Heart right ventricle (tissue), 16 donors: ENCODE measurements around the gene FCER2. TPM values are rescaled to one million over a fixed set of nuclear protein-coding genes. Genes with fewer than 3 reads are reported as not detected.
A peak's percentile ranks its signal among the peaks of the same experiment; 100 is the strongest.

Experiments used
- ATAC-seq, 8 donors: fragments of 200-7000 bp; cut with Tn5 transposase; one replicate each; pipeline ENCODE4 v1.9.1; 2020; ENCODE audit warnings: mild to moderate bottlenecking in 8 of 8, moderate library complexity in 8 of 8, moderate number of reproducible peaks in 1 of 8
- DNase-seq, 2 donors: peaks; one replicate each; pipeline ENCODE4 v3.0.0-alpha.2; 2020
- H3K27ac ChIP-seq, 10 donors: fragments of 200-600 bp; sonication (generic) in 2 of 10; one replicate each; pipeline versions ENCODE4 v1.5.0 to v1.8.0; 2020 to 2022; ENCODE audit warnings: mild to moderate bottlenecking in 3 of 10
- H3K27me3 ChIP-seq, 7 donors: fragments of 200-600 bp; one replicate each; pipeline ENCODE4 v1.8.0; 2021 to 2022; ENCODE audit warnings: mild to moderate bottlenecking in 2 of 7
- H3K36me3 ChIP-seq, 9 donors: fragments of 200-600 bp; sonication (generic) in 1 of 9; one replicate each; pipeline versions ENCODE4 v1.5.0 to v1.8.0; 2020 to 2022; ENCODE audit warnings: mild to moderate bottlenecking in 2 of 9
- H3K4me1 ChIP-seq, 9 donors: fragments of 200-600 bp; sonication (generic) in 1 of 9; one replicate each; pipeline versions ENCODE4 v1.5.0 to v1.8.0; 2020 to 2022; ENCODE audit warnings: mild to moderate bottlenecking in 4 of 9
- H3K4me3 ChIP-seq, 10 donors: fragments of 200-600 bp; sonication (generic) in 2 of 10; one replicate each; pipeline versions ENCODE4 v1.5.0 to v1.8.0; 2020 to 2022; ENCODE audit warnings: mild to moderate bottlenecking in 7 of 10, moderate library complexity in 2 of 10
- H3K9me3 ChIP-seq, 11 donors: fragments of 200-600 bp in 10 of 11; sonication (generic) in 2 of 11; one replicate each; pipeline versions ENCODE4 v1.5.0 to v1.8.0; 2013 to 2022; ENCODE audit warnings: mild to moderate bottlenecking in 2 of 11, control low read depth in 1 of 11, moderate library complexity in 1 of 11
- WGBS, 2 donors: extraction: QIAGEN DNeasy Blood & Tissue Kit; methylation state at CpG; one replicate each; pipeline ENCODE4 v1.1.7; 2013; ENCODE audit warnings: inconsistent platforms in 1 of 2; 5-methylcytosine and 5-hydroxymethylcytosine counted together
- intact Hi-C, 10 donors: fragments of 100-400 bp; cut with DNase I; formaldehyde crosslinking; loops; one replicate each; pipeline versions ENCODE4 v1.11.1 to v1.14.2; 2022
- polyA plus RNA-seq, 2 donors: library from polyadenylated mRNA; stranded (reverse); fragments of 200-250 nt; gene quantifications; one replicate each; pipeline ENCODE4 v1.2.3, GENCODE V29; 2013
- total RNA-seq, 10 donors: library from RNA; stranded (reverse); fragmentation: NEBNext Ultra II Directional in 3 of 10; extraction: Animal tissue kit (Norgen Biotek cat#: 25700) in 3 of 10; gene quantifications; one replicate each; pipeline versions ENCODE4 v1.2.1 to v1.2.4, GENCODE V29; 2021 to 2023
- TF ChIP-seq, protein P1 (sequence below), 9 donors: fragments of 200-600 bp; sonication (generic) in 2 of 9; IDR thresholded peaks; one replicate each; pipeline versions ENCODE4 v1.5.0 to v1.8.0; 2021 to 2022; ENCODE audit warnings: antibody characterized with exemption in 9 of 9, mild to moderate bottlenecking in 5 of 9, moderate library complexity in 1 of 9
- donor health status: Arrhythmogenic right ventricular cardiomyopathy.
- donor health status: ischemic (EF 13 %, LVEDD 7.1; RV severe dilation, severe dysfunction).
- donor health status: healthy with polysubstance abuse.
- donor health status: DM: no; HTN: yes; CAD: no.
- donor health status: DM: no; HTN: no; CAD: no.
- donor health status: ischemic (EF 25% LVEDD 6.9; RV normal size, moderate dysfunction).
- donor health status: ischemic (EF 25% LVEDD 5.7; RV mildly dilated, moderate dysfunction).
- donor health status: healthy.
- donor health status: DM: yes; HTN: yes; CAD: no.
- donor health status: Ischemic cardiomyopathy.
- donor health status: ischemic (EF 35%, LVEDD 5.7; RV mildly dilated, moderate dysfunction).
- donor health status: nonischemic (EF 11% LVEDD 7.7; RV severe dilation, severe dysfunction).
- donor health status: DM: yes; HTN: yes; CAD: no.
- donor health status: PGD.
- donor health status: ischemic (EF 29% LVEDD 5.4; RV normal size, mild dysfunction).
- donor health status: nonischemic (EF 23%, LVEDD 6.1; RV moderate dilation, normal function).

Gene FCER2
- total and polyA plus RNA-seq, 12 donors = 0.13 to 1.0 (median 0.44) TPM; not detected in 5

DNA sequence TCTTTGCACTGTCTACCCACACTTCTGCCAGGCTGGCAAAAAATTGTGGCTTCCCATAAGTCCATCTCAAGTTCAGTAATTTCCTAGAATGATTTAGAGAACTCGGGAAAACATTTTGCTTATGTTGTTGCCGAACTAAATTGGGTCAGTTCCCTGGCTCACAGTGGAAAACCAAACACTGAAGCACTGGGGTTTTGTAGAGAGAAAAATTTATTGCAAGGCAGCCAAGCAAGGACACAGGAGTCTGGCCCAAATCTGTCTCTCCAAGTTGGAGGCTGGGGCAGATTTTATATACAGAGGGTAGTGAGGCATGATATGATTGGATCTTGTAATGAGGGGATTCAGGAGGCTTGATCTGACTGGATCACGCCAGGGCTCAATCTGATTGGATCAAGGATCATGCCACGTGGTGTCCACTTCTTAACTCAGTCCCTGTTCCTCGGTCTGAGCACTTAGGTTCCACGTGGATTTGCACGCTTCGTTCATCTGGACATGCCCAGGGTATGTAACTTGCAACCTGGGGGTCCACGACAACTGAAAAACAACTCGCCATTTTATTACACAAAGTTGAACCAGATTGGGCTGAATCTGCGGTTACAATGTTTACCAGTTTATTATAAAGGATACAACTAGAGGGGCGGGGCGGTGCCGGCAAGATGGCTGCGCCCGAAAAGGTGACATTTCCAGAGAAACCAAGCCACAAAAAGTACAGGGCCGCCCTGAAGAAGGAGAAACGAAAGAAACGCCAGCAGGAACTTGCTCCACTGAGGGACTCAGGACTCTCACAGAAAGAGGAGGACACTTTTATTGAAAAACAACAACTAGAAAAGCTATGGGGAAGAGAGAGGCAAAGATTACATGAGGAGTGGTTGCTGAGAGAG, 38.1 kb upstream of the FCER2 start:
- H3K27me3 ChIP-seq = peaks cover 0 to 23% (median 7%) of the 10 kb centered on the region in 7 donors
- TF ChIP-seq, protein P1, sequence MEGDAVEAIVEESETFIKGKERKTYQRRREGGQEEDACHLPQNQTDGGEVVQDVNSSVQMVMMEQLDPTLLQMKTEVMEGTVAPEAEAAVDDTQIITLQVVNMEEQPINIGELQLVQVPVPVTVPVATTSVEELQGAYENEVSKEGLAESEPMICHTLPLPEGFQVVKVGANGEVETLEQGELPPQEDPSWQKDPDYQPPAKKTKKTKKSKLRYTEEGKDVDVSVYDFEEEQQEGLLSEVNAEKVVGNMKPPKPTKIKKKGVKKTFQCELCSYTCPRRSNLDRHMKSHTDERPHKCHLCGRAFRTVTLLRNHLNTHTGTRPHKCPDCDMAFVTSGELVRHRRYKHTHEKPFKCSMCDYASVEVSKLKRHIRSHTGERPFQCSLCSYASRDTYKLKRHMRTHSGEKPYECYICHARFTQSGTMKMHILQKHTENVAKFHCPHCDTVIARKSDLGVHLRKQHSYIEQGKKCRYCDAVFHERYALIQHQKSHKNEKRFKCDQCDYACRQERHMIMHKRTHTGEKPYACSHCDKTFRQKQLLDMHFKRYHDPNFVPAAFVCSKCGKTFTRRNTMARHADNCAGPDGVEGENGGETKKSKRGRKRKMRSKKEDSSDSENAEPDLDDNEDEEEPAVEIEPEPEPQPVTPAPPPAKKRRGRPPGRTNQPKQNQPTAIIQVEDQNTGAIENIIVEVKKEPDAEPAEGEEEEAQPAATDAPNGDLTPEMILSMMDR (IDR thresholded peaks at IDR 0.05) = no peak
- H3K4me3 ChIP-seq = no peak overlapping the region
- ATAC-seq = peak in 1 of 8 donors; percentile 34
- no peaks in the 10 kb centered on the region for H3K9me3 ChIP-seq
- no peaks in the 10 kb centered on the region for H3K36me3 ChIP-seq
- WGBS, 2 donors = 78 to 82% methylated on average over 19 of the region's 19 CpGs
- peaks cover 0 to 7% (median 0%) of the 10 kb centered on the region in 9 donors for H3K4me1 ChIP-seq
- H3K27ac ChIP-seq = peak overlapping the region in 1 of 10 donors; percentile 78
- intact Hi-C loops = no loop called here
- no peak for DNase-seq

DNA sequence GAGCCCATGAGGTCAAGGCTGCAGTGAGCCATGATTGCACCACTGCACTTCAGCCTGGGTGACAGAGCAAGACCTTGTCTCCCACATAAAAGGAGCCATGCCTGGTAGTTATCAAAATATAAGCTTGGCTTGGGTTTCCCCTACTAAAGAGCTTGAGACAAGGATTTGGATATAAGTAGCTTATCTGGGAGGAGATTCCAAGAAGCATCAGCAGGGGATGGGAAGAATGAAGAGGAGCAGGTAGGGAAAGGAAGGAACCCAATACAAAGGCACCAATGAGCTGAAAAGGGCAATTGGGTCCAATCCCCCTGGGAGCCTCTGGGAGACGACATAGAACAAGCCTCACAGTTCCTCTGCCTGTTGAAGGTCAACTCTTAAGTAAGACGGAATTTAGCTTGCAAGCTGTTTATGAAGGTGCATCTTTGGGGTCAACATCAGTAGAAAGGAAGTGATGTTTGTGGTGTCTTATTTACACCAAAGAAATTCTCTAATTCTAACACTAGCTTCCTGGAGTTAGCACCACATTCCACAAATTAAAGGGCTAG, 37.4 kb upstream of the FCER2 start:
- 41 to 57% methylated on average over 2 of the region's 2 CpGs for WGBS, 2 donors
- H3K27me3 ChIP-seq = peaks cover 0 to 22% (median 6%) of the 10 kb centered on the region in 7 donors
- ATAC-seq = peak in 2 of 8 donors; percentile 25 to 38
- H3K4me1 ChIP-seq = peaks cover 0 to 14% (median 0%) of the 10 kb centered on the region in 9 donors
- H3K27ac ChIP-seq = peak overlapping the region in 2 of 10 donors; percentile 10 to 78
- no peaks in the 10 kb centered on the region for H3K9me3 ChIP-seq
- H3K4me3 ChIP-seq = no peak overlapping the region
- intact Hi-C loops = no loop called here
- TF ChIP-seq, protein P1 (IDR thresholded peaks at IDR 0.05) = no peak
- H3K36me3 ChIP-seq = no peaks in the 10 kb centered on the region
- DNase-seq = no peak

DNA sequence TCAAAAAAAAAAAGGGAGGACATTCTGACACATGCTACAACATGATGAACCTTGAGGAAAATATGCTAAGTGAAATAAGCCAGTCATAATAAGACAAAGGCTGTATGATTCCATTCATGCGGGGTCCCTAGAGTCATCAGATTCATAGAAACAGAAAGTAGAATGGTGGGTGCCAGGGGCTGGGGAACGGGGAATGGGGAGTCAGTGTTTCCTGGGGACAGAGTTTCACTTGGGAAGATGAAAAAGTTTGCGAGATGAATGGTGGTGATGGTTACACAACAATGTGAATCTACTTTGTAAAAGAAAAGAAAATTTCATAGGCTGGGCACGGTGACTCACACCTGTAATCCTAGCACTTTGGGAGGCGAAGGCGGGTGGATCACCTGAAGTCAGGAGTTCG, 36.1 kb upstream of the FCER2 start:
- Histone ChIP-seq H3K4me3 (no peak overlapping the region), H3K9me3 (no peaks in the 10 kb centered on the region), H3K36me3 (no peaks in the 10 kb centered on the region), H3K27me3 (peaks cover 0 to 30% (median 6%) of the 10 kb centered on the region in 7 donors), H3K4me1 (peaks cover 0 to 15% (median 0%) of the 10 kb centered on the region in 9 donors), H3K27ac (no peak overlapping the region)
- WGBS, 2 donors = 75 to 83% methylated on average over 7 of the region's 7 CpGs
- ATAC-seq = no peak
- no peak for DNase-seq
- intact Hi-C loops = no loop called here
- TF ChIP-seq, protein P1 (IDR thresholded peaks at IDR 0.05) = no peak

DNA sequence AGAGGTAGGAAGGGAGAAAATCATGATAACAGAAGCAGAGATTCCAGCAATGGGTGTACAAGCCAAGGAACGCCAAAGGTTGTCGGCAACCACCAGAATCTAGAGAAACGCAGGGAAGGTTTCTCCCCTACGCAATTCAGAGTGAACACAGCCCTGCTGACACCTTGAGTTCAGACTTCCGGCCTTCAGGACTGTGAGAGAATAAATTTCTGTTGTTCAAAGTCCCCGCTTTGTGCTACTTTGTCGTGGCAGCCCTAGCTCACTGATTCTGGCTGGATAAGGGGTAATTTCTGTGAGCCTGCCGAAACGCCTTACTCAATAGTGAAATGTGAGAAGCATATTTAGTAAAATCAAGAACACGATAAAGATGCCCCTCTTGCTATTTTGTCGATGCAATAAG, 35.3 kb upstream of the FCER2 start:
- TF ChIP-seq, protein P1 (IDR thresholded peaks at IDR 0.05) = no peak
- H3K9me3 ChIP-seq = no peaks in the 10 kb centered on the region
- WGBS, 2 donors = 80 to 83% methylated on average over 11 of the region's 11 CpGs
- no peak overlapping the region for H3K27ac ChIP-seq
- H3K4me3 ChIP-seq = no peak overlapping the region
- peaks cover 0 to 15% (median 0%) of the 10 kb centered on the region in 9 donors for H3K4me1 ChIP-seq
- ATAC-seq (no peak), DNase-seq (no peak)
- peaks cover 0 to 37% (median 8%) of the 10 kb centered on the region in 7 donors for H3K27me3 ChIP-seq
- H3K36me3 ChIP-seq = no peaks in the 10 kb centered on the region
- intact Hi-C loops = no loop called here
